Activated naive CD4-positive, alpha-beta T cell treated with anti-CD3 and anti-CD28 coated beads, Interleukin-2, amount 10 ng/mL, durations not matched to agents 7 days and 5 days (primary cell): ENCODE data around the gene GADD45GIP1.

Experiments used
- CTCF ChIA-PET: fragments of 350-600 bp; sonication (Branson Sonifier 250); formaldehyde crosslinking; loops from one replicate; lab custom pipeline; 2021; ENCODE audit warnings: antibody characterized with exemption; lab: Charles Lee
- DNase-seq: peaks from one replicate; pipeline ENCODE4 v3.0.0-alpha.2; 2020
- H3K27ac Mint-ChIP-seq: one replicate; pipeline ENCODE4 v1.8.0; 2021; ENCODE audit warnings: mild to moderate bottlenecking, moderate library complexity, mixed read lengths
- H3K27me3 Mint-ChIP-seq: one replicate; pipeline ENCODE4 v1.8.0; 2021; ENCODE audit warnings: mild to moderate bottlenecking, mixed read lengths
- H3K36me3 Mint-ChIP-seq: one replicate; pipeline ENCODE4 v1.8.0; 2021; ENCODE audit warnings: mixed read lengths
- H3K4me1 Mint-ChIP-seq: one replicate; pipeline ENCODE4 v1.8.0; 2021; ENCODE audit warnings: mixed read lengths
- H3K4me3 Mint-ChIP-seq: one replicate; pipeline ENCODE4 v1.8.0; 2021; ENCODE audit warnings: mild to moderate bottlenecking, moderate library complexity, mixed read lengths
- H3K9me3 Mint-ChIP-seq: one replicate; pipeline ENCODE4 v1.8.0; 2021; ENCODE audit warnings: mixed read lengths

The GADD45GIP1 gene

DNA sequence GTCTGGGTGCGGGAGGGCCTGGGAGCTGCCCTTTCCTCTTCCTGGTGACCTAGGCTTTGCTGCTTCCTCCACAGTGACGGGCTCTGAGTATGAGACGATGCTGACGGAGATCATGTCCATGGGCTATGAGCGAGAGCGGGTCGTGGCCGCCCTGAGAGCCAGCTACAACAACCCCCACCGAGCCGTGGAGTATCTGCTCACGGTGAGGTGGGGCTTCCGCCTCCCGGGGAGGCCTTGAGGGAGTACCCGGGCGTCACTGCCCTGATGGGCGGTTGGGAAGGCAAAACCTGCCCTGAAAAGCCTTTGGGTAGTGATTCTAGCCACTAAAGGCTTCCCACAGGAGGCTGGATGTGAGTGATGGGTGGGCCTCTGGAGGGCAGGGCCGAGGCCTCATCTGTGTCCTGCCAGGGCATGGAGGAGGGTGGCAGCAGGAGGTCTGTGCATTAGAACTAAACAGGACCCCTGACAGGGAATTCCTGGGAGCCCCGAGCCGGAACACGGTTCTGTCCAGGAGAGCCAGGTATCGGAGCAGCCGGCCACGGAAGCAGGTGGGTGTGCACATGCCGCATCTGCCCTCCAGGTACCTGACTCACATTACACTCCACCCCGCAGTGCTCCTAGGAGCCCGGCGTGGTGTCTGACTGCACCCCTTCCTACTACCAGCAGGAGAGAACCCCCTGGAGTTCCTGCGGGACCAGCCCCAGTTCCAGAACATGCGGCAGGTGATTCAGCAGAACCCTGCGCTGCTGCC lies 8.2 kb downstream of the GADD45GIP1 start:
- DNase-seq, result no peak
- Mint-ChIP-seq H3K4me1 (peaks cover 47% of the 10 kb centered on the region), H3K27ac (no peak overlapping the region), H3K27me3 (peaks cover 5% of the 10 kb centered on the region), H3K36me3 (peaks cover 74% of the 10 kb centered on the region), H3K4me3 (no peak overlapping the region), H3K9me3 (no peaks in the 10 kb centered on the region)
- CTCF ChIA-PET, result interaction anchor here (1.2 to 1.3 kb wide), 2 partner anchors 16 to 64 kb away, joined by 3 to 7 read pairs; no protein-coding TSS in a partner anchor

GRCh38 chr19:12947702-12948611 lies 9.1 kb downstream of the GADD45GIP1 start:
- peaks cover 5% of the 10 kb centered on the region for H3K27me3 Mint-ChIP-seq
- peaks cover 53% of the 10 kb centered on the region for H3K4me1 Mint-ChIP-seq
- peak overlapping the region; percentile 45 for H3K4me3 Mint-ChIP-seq

GRCh38 chr19:12946731-12947496 lies 10.1 kb downstream of the GADD45GIP1 start:
- no peaks in the 10 kb centered on the region for H3K9me3 Mint-ChIP-seq
- peaks cover 5% of the 10 kb centered on the region for H3K27me3 Mint-ChIP-seq
- no peak for DNase-seq
- CTCF ChIA-PET, result interaction anchor here (0.5 to 1.3 kb wide), 3 partner anchors 18 to 21 kb away, joined by 4 to 8 read pairs (median 7); no protein-coding TSS in a partner anchor
- peak overlapping the region; percentile 91 for H3K4me3 Mint-ChIP-seq
- H3K36me3 Mint-ChIP-seq, result peaks cover 79% of the 10 kb centered on the region
- peak overlapping the region; percentile 95 for H3K27ac Mint-ChIP-seq
- H3K4me1 Mint-ChIP-seq, result peaks cover 59% of the 10 kb centered on the region

More at GRCh38 chr19:12947702-12948611, 9.1 kb downstream of the GADD45GIP1 start:
- CTCF ChIA-PET, result interaction anchor here (1.2 to 1.3 kb wide), 2 partner anchors 17 to 63 kb away, joined by 3 to 7 read pairs; no protein-coding TSS in a partner anchor
- no peak for DNase-seq
- H3K27ac Mint-ChIP-seq, result no peak overlapping the region
- no peaks in the 10 kb centered on the region for H3K9me3 Mint-ChIP-seq
- peaks cover 77% of the 10 kb centered on the region for H3K36me3 Mint-ChIP-seq

GRCh38 chr19:12946092-12946721 lies 10.8 kb downstream of the GADD45GIP1 start:
- CTCF ChIA-PET, result interaction anchor here (1.3 kb wide), 1 partner anchor 19 kb away, joined by 8 read pairs; no protein-coding TSS in a partner anchor
- Mint-ChIP-seq H3K27ac (peak overlapping the region; percentile 95), H3K4me3 (peak overlapping the region; percentile 91), H3K36me3 (peaks cover 77% of the 10 kb centered on the region), H3K4me1 (peaks cover 65% of the 10 kb centered on the region), H3K9me3 (no peaks in the 10 kb centered on the region), H3K27me3 (peaks cover 5% of the 10 kb centered on the region)
- DNase-seq, result peak; percentile 69

DNA sequence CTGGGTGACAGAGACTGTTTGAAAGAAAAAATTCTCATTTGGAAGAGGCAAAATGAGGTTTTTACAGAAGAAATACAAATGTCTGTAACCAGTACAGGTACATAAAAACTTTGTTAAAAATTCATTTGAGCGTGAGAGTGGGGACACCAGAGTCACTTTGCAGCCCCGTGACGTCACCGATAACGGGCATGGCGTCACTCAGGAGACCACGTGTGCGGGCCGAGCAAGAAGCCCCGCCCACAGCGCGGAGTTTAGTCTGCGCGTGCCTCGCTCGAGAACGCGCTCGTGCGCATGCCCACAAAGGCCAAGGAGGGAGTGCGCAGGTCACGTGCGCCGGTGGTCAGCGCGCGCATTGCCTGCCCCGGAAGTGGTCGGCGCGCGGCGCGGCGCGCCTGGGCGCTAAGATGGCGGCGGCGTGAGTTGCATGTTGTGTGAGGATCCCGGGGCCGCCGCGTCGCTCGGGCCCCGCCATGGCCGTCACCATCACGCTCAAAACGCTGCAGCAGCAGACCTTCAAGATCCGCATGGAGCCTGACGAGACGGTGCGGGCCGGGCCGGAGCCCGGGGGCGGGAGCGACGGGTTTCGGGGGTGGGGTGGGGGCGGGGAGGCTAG lies 11.4 kb downstream of the GADD45GIP1 start, which contains the start of gene RAD23A:
TSS of gene RAD23A (plus strand) at position 384 of the 613 bp plus-strand sequence. CDS start at position 471, 87 bp downstream.
- no peaks in the 10 kb centered on the region for H3K9me3 Mint-ChIP-seq
- H3K27ac Mint-ChIP-seq, result peak within 1 kb of the TSS; percentile 95
- peaks cover 5% of the 10 kb centered on the region for H3K27me3 Mint-ChIP-seq
- peak within 1 kb of the TSS; percentile 91 for H3K4me3 Mint-ChIP-seq
- peaks cover 77% of the 10 kb centered on the region for H3K36me3 Mint-ChIP-seq
- DNase-seq, result peak; percentile 98
- CTCF ChIA-PET, result interaction anchor here (1.3 kb wide), 1 partner anchor 20 kb away, joined by 8 read pairs; no protein-coding TSS in a partner anchor
- H3K4me1 Mint-ChIP-seq, result peaks cover 69% of the 10 kb centered on the region

- peaks cover 78% of the 10 kb centered on the region for H3K36me3 Mint-ChIP-seq
These were observed 12.8 kb downstream of the GADD45GIP1 start for GRCh38 chr19:12944104-12944674.

DNA sequence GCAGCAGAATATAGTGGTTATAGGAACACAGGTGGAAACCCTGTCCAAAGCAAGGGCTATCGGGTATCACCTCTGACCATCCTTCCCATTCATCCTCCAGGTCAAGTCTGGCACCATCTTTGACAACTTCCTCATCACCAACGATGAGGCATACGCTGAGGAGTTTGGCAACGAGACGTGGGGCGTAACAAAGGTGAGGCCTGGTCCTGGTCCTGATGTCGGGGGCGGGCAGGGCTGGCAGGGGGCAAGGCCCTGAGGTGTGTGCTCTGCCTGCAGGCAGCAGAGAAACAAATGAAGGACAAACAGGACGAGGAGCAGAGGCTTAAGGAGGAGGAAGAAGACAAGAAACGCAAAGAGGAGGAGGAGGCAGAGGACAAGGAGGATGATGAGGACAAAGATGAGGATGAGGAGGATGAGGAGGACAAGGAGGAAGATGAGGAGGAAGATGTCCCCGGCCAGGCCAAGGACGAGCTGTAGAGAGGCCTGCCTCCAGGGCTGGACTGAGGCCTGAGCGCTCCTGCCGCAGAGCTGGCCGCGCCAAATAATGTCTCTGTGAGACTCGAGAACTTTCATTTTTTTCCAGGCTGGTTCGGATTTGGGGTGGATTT lies 13.5 kb downstream of the GADD45GIP1 start:
- Mint-ChIP-seq H3K4me1 (peaks cover 77% of the 10 kb centered on the region), H3K27ac (peak overlapping the region; percentile 76), H3K9me3 (no peaks in the 10 kb centered on the region), H3K36me3 (peaks cover 83% of the 10 kb centered on the region), H3K4me3 (peak overlapping the region; percentile 38), H3K27me3 (peaks cover 5% of the 10 kb centered on the region)
- DNase-seq, result no peak
- CTCF ChIA-PET, result interaction anchor here (0.6 kb wide), 1 partner anchor 22 kb away, joined by 3 read pairs; no protein-coding TSS in a partner anchor

More at GRCh38 chr19:12944104-12944674, 12.8 kb downstream of the GADD45GIP1 start:
- no peak for DNase-seq
- Mint-ChIP-seq H3K4me3 (no peak overlapping the region), H3K9me3 (no peaks in the 10 kb centered on the region), H3K27me3 (peaks cover 5% of the 10 kb centered on the region), H3K27ac (peak overlapping the region; percentile 76), H3K4me1 (peaks cover 76% of the 10 kb centered on the region)
- CTCF ChIA-PET, result interaction anchor here (0.6 kb wide), 2 partner anchors 21 kb away, joined by 3 read pairs; no protein-coding TSS in a partner anchor

DNA sequence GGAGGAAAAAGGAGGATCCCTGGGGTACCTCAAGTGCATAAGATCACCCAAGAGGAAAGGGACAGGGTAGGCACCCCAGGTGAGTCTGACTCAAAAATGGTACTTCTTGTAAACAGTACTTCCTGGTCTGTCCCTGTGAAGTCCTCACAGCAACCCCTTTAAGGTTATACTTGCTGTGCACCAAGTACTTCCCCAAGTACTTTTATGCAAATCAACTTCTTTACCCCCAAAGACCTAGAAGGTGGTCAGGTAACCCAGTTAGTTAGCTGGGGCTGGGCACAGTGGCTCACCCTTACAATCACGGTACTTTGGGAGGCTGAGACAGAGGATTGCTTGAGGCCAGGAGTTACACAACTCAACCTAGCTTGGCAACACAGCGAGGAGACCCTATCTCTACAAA lies 16.1 kb downstream of the GADD45GIP1 start:
- CTCF ChIA-PET, result no interaction called here
- H3K27me3 Mint-ChIP-seq, result peaks cover 5% of the 10 kb centered on the region
- peaks cover 69% of the 10 kb centered on the region for H3K36me3 Mint-ChIP-seq
- DNase-seq, result no peak
- peaks cover 84% of the 10 kb centered on the region for H3K4me1 Mint-ChIP-seq
- H3K27ac Mint-ChIP-seq, result peak overlapping the region; percentile 96
- no peaks in the 10 kb centered on the region for H3K9me3 Mint-ChIP-seq
- H3K4me3 Mint-ChIP-seq, result peak overlapping the region; percentile 99

DNA sequence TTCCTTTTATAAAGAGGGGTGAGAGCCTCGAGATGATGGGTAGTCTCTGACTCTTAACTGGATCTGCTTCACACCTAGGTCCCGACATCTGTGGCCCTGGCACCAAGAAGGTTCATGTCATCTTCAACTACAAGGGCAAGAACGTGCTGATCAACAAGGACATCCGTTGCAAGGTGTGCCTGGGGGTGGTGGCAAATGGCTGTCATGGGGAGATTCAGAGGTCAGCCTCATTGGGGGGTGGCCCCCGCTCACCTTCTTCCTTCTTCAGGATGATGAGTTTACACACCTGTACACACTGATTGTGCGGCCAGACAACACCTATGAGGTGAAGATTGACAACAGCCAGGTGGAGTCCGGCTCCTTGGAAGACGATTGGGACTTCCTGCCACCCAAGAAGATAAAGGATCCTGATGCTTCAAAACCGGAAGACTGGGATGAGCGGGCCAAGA lies 17.0 kb downstream of the GADD45GIP1 start:
- H3K27ac Mint-ChIP-seq, result peak overlapping the region; percentile 96
- H3K9me3 Mint-ChIP-seq, result no peaks in the 10 kb centered on the region
- DNase-seq, result no peak
- peaks cover 80% of the 10 kb centered on the region for H3K4me1 Mint-ChIP-seq
- no peaks in the 10 kb centered on the region for H3K27me3 Mint-ChIP-seq
- CTCF ChIA-PET, result no interaction called here
- H3K4me3 Mint-ChIP-seq, result peak overlapping the region; percentile 99
- peaks cover 61% of the 10 kb centered on the region for H3K36me3 Mint-ChIP-seq

- peak overlapping the region; percentile 99 for H3K4me3 Mint-ChIP-seq
- H3K27ac Mint-ChIP-seq, result peak overlapping the region; percentile 96
- H3K27me3 Mint-ChIP-seq, result no peaks in the 10 kb centered on the region
- H3K4me1 Mint-ChIP-seq, result peaks cover 73% of the 10 kb centered on the region
- H3K36me3 Mint-ChIP-seq, result peaks cover 51% of the 10 kb centered on the region
- H3K9me3 Mint-ChIP-seq, result no peaks in the 10 kb centered on the region
- DNase-seq, result peak; percentile 55
- CTCF ChIA-PET, result no interaction called here
These were observed 18.0 kb downstream of the GADD45GIP1 start for GRCh38 chr19:12938779-12939601.
